WTC11 (cell line): ENCODE measurements around the gene KCNK3. TPM values are rescaled to one million over a fixed set of nuclear protein-coding genes. Genes with fewer than 3 reads are reported as not detected.
A peak's percentile ranks its signal among the peaks of the same experiment; 100 is the strongest.

Experiments
- ATAC-seq: fragments of 200-7000 bp; cut with Tn5 transposase; 2 replicates; pipeline ENCODE4 v1.10.0; 2021; ENCODE audit warnings: mild to moderate bottlenecking, moderate library complexity
- CTCF ChIA-PET: fragments of 300-600 bp; sonication (Branson Sonifier 250); formaldehyde crosslinking; loops from one replicate; lab custom pipeline; 2021; ENCODE audit warnings: antibody characterized with exemption; lab: Charles Lee
- POLR2A ChIA-PET: fragments of 350-600 bp; sonication (Branson Sonifier 250); formaldehyde crosslinking; loops from one replicate; lab custom pipeline; 2021; ENCODE audit warnings: antibody characterized with exemption; lab: Charles Lee
- DNase-seq: peaks from one replicate; pipeline ENCODE4 v3.0.0; 2021; ENCODE audit warnings: low spot score
- H3K27ac Mint-ChIP-seq: 2 replicates; pipeline ENCODE4 v1.8.0; 2021; ENCODE audit warnings: mixed read lengths
- H3K27me3 Mint-ChIP-seq: 2 replicates; pipeline ENCODE4 v1.8.0; 2021; ENCODE audit warnings: low read depth, mild to moderate bottlenecking, moderate library complexity, mixed read lengths
- H3K36me3 Mint-ChIP-seq: 2 replicates; pipeline ENCODE4 v1.8.0; 2021; ENCODE audit warnings: mixed read lengths
- H3K4me1 Mint-ChIP-seq: 2 replicates; pipeline ENCODE4 v1.8.0; 2022; ENCODE audit warnings: mixed read lengths
- H3K4me3 Mint-ChIP-seq: 2 replicates; pipeline ENCODE4 v1.8.0; 2021; ENCODE audit warnings: mild to moderate bottlenecking, moderate library complexity, mixed read lengths
- H3K9me3 Mint-ChIP-seq: 2 replicates; pipeline ENCODE4 v1.8.0; 2021; ENCODE audit warnings: mixed read lengths
- AR ChIP-seq: fragments of 250-450 bp; sonication (Bioruptor Pico); IDR thresholded peaks from 2 replicates; pipeline ENCODE4 v1.9.0; 2021; ENCODE audit warnings: mild to moderate bottlenecking
- ATF1 ChIP-seq: sonication (generic); formaldehyde crosslinking; IDR thresholded peaks from 2 replicates; pipeline ENCODE4 v1.8.1; 2023; ENCODE audit warnings: mild to moderate bottlenecking, moderate library complexity, missing genetic modification reagents
- CREM ChIP-seq: sonication (generic); formaldehyde crosslinking; IDR thresholded peaks from 2 replicates; pipeline ENCODE4 v1.8.1; 2022; ENCODE audit warnings: mild to moderate bottlenecking, missing genetic modification reagents, moderate library complexity
- FOXK1 ChIP-seq: sonication (generic); formaldehyde crosslinking; IDR thresholded peaks from 2 replicates; pipeline ENCODE4 v1.8.0; 2022; ENCODE audit warnings: mild to moderate bottlenecking, moderate library complexity, missing genetic modification reagents
- HMGA2 ChIP-seq: fragments of 250-450 bp; sonication (Bioruptor Pico); IDR thresholded peaks from 2 replicates; pipeline ENCODE4 v1.4.0; 2021; ENCODE audit warnings: mild to moderate bottlenecking, moderate library complexity
- TCF7 ChIP-seq: sonication (generic); formaldehyde crosslinking; IDR thresholded peaks from 2 replicates; pipeline ENCODE4 v1.8.0; 2022; ENCODE audit warnings: mild to moderate bottlenecking, low read depth, missing genetic modification reagents, moderate library complexity
- ZNF121 ChIP-seq: sonication (generic); formaldehyde crosslinking; IDR thresholded peaks from 2 replicates; pipeline ENCODE4 v1.8.0; 2023; ENCODE audit warnings: missing genetic modification reagents
- total RNA-seq: library from RNA; stranded (reverse); gene quantifications from 3 replicates; pipeline ENCODE4 v1.2.3, GENCODE V29; 2021
- TF ChIP-seq, protein P1 (sequence below): sonication (generic); formaldehyde crosslinking; conservative IDR thresholded peaks from 2 replicates; pipeline ENCODE4 v1.8.1; 2022; ENCODE audit warnings: mild to moderate bottlenecking, missing genetic modification reagents
- TF ChIP-seq, protein P2 (sequence below): sonication (generic); formaldehyde crosslinking; IDR thresholded peaks from 2 replicates; pipeline ENCODE4 v1.8.1; 2023; ENCODE audit warnings: mild to moderate bottlenecking, moderate library complexity, missing genetic modification reagents
- TF ChIP-seq, protein P3 (sequence below): sonication (generic); formaldehyde crosslinking; IDR thresholded peaks from 2 replicates; pipeline ENCODE4 v1.8.0; 2023; ENCODE audit warnings: missing genetic modification reagents, mild to moderate bottlenecking, borderline replicate concordance
- TF ChIP-seq, protein P4 (sequence below): sonication (generic); formaldehyde crosslinking; IDR thresholded peaks from 2 replicates; pipeline ENCODE4 v1.8.1; 2022; ENCODE audit warnings: mild to moderate bottlenecking, missing genetic modification reagents, moderate library complexity, borderline replicate concordance

The KCNK3 gene
- total RNA-seq, 1 experiment from 2014 or later = 0.22 TPM

GRCh38 chr2:26710145-26710544 is 17.6 kb downstream of the KCNK3 start:
- Mint-ChIP-seq H3K36me3 (no peaks in the 10 kb centered on the region), H3K9me3 (no peaks in the 10 kb centered on the region), H3K4me1 (peaks cover 4% of the 10 kb centered on the region), H3K4me3 (no peak overlapping the region), H3K27me3 (no peaks in the 10 kb centered on the region; the same call in 1 of the 2 replicates), H3K27ac (no peak overlapping the region)
- TF ChIP-seq, protein P1, sequence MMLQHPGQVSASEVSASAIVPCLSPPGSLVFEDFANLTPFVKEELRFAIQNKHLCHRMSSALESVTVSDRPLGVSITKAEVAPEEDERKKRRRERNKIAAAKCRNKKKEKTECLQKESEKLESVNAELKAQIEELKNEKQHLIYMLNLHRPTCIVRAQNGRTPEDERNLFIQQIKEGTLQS (CRISPR knock-in tag) = no peak
- CTCF ChIA-PET = interaction anchor here (1.2 to 2.8 kb wide), 3 partner anchors 36 to 132 kb away, joined by 3 to 11 read pairs (median 4); no protein-coding TSS in a partner anchor
- DNase-seq (no peak), ATAC-seq (0 out of 2 replicates have a peak, but pooled peaks have one; percentile 29)
- POLR2A ChIA-PET = no interaction called here

DNA sequence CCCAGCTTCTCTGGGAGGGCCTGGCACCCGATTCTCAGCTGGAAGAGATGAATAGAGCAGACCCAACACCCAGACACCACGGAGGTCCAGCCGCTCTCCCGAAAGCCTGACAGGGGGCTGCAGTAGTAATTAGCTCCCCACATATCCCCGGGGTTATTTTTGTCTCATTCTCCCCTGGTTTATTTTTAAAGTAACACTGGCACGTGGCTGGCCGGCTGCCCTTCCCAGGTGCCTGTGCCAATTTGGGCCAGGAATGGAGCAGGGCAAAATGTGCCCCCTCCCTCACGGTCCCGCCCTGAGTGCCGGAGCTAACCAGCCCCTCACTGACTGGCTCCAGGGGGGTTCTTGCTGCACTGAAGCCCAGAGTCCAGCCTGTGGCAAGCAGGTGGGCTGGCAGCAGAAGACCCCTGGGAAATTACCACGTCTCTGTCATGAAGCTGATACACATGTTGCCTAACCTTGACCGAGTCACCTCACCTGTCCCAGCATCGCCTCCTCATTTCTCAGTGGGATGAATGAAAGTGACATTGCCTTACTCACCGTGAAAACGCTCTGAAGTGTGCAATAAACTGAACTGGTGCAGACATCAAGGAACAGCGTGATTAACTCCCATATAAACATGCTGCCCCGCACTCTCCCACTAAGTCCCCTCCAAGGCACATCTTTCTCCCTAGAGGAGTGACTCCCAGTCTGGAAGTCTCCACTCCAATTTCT is 18.4 kb downstream of the KCNK3 start:
- TF ChIP-seq, protein P2, sequence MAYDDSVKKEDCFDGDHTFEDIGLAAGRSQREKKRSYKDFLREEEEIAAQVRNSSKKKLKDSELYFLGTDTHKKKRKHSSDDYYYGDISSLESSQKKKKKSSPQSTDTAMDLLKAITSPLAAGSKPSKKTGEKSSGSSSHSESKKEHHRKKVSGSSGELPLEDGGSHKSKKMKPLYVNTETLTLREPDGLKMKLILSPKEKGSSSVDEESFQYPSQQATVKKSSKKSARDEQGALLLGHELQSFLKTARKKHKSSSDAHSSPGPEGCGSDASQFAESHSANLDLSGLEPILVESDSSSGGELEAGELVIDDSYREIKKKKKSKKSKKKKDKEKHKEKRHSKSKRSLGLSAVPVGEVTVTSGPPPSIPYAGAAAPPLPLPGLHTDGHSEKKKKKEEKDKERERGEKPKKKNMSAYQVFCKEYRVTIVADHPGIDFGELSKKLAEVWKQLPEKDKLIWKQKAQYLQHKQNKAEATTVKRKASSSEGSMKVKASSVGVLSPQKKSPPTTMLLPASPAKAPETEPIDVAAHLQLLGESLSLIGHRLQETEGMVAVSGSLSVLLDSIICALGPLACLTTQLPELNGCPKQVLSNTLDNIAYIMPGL (CRISPR knock-in tag) = no peak
- TF ChIP-seq, protein P3, sequence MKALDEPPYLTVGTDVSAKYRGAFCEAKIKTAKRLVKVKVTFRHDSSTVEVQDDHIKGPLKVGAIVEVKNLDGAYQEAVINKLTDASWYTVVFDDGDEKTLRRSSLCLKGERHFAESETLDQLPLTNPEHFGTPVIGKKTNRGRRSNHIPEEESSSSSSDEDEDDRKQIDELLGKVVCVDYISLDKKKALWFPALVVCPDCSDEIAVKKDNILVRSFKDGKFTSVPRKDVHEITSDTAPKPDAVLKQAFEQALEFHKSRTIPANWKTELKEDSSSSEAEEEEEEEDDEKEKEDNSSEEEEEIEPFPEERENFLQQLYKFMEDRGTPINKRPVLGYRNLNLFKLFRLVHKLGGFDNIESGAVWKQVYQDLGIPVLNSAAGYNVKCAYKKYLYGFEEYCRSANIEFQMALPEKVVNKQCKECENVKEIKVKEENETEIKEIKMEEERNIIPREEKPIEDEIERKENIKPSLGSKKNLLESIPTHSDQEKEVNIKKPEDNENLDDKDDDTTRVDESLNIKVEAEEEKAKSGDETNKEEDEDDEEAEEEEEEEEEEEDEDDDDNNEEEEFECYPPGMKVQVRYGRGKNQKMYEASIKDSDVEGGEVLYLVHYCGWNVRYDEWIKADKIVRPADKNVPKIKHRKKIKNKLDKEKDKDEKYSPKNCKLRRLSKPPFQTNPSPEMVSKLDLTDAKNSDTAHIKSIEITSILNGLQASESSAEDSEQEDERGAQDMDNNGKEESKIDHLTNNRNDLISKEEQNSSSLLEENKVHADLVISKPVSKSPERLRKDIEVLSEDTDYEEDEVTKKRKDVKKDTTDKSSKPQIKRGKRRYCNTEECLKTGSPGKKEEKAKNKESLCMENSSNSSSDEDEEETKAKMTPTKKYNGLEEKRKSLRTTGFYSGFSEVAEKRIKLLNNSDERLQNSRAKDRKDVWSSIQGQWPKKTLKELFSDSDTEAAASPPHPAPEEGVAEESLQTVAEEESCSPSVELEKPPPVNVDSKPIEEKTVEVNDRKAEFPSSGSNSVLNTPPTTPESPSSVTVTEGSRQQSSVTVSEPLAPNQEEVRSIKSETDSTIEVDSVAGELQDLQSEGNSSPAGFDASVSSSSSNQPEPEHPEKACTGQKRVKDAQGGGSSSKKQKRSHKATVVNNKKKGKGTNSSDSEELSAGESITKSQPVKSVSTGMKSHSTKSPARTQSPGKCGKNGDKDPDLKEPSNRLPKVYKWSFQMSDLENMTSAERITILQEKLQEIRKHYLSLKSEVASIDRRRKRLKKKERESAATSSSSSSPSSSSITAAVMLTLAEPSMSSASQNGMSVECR (CRISPR knock-in tag) = no peak
- TF ChIP-seq CREM (no peak), HMGA2 (CRISPR knock-in tag) (no peak), TCF7 (CRISPR knock-in tag) (no peak), ZNF121 (CRISPR knock-in tag) (no peak), FOXK1 (no peak), ATF1 (CRISPR knock-in tag) (no peak), AR (CRISPR knock-in tag) (no peak)
- TF ChIP-seq, protein P4, sequence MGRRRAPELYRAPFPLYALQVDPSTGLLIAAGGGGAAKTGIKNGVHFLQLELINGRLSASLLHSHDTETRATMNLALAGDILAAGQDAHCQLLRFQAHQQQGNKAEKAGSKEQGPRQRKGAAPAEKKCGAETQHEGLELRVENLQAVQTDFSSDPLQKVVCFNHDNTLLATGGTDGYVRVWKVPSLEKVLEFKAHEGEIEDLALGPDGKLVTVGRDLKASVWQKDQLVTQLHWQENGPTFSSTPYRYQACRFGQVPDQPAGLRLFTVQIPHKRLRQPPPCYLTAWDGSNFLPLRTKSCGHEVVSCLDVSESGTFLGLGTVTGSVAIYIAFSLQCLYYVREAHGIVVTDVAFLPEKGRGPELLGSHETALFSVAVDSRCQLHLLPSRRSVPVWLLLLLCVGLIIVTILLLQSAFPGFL (CRISPR knock-in tag) = no peak
- ChIA-PET CTCF (interaction anchor here (2.8 kb wide), 1 partner anchor 96 kb away, joined by 11 read pairs; no protein-coding TSS in a partner anchor), POLR2A (no interaction called here)
- ATAC-seq (no peak), DNase-seq (no peak)
- Mint-ChIP-seq H3K4me1 (peaks cover 4% of the 10 kb centered on the region), H3K4me3 (no peak overlapping the region), H3K9me3 (no peaks in the 10 kb centered on the region), H3K27me3 (no peaks in the 10 kb centered on the region; the same call in 1 of the 2 replicates), H3K36me3 (no peaks in the 10 kb centered on the region), H3K27ac (no peak overlapping the region)
